DMS79 treated with DMSO at 0.1 percent for 48 hours (cell line): ENCODE results near the gene CTBP2.
"Not testable (repeated sequence)": the region's sequence is repeated elsewhere in the genome, so short reads cannot be mapped to it uniquely, and the experiment has no call there.

Experiments used
- DNase-seq: peaks from one replicate; lab custom pipeline; 2025; lab: John Stamatoyannopoulos, UW

Gene CTBP2

GRCh38 chr10:125064681-125065492, 95.5 kb downstream of the CTBP2 start:
- peak; percentile 27 for DNase-seq

- no peak for DNase-seq
Measured at GRCh38 chr10:125063256-125063925, 97.0 kb downstream of the CTBP2 start.

- DNase-seq: no peak
Measured at GRCh38 chr10:125062914-125063230, 97.5 kb downstream of the CTBP2 start.

DNA sequence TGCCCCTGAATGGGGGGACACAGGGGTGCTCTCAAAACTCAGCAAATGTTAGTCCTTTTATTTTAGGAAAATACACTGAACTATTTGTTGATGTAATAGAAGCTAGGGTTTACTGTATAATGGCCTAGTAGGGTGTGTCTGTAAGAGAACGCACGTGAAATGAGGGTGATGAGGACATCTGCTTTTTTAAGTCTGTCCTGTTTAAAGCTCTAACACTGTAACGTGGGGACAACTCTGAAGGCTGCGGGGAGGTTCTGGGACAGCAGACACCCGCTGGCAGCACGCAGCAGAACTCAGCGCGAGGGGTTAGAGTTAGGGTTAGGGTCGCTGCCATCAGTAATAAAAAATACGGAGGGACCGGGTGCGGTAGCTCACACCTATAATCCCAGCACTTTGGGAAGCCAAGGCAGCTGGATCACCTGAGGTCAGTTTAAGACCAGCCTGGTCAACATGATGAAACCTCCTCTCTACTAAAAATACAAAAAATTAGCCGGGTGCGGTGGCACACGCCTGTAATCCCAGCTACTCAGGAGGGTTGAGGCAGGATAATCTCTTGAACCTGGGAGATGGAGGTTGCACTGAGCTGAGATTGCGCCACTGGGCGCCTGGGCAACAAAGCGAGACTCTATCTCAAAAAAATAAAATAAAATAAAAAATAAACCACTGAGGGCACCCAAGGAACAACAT, 98.0 kb downstream of the CTBP2 start:
- DNase-seq: no peak

DNA sequence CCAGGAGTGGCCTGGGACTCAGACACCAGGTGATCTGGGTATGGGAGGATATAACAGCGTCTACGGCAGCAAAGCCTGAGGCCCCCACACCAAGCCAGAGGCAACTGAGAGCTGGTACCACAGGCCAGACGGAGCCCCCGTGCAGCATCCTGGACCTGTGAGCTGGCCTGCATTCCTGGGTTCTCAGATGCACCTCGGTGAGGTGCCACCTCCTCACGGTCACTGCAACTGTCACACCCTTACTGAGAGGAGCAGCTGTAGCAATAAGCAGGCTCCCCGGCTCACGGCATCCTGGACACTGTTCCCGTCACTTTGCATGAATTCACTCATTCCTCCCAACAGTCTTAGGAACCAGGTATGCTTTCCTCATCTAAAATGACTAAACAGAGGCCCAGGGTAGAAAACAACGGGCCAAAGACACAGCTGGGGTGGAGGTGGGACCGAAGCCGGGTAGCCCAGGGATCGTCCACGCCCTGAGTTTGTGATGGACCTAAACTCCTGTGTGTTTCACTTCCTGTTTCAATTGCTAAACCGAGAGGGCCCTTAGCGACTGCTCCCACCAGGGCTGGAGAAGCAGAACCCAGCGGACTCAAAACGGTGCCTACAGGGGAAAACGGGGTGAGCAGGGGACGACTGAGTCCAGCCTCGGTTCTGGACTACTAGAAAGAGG, 98.7 kb downstream of the CTBP2 start:
- DNase-seq: no peak

- no peak for DNase-seq
Measured at GRCh38 chr10:125060826-125061556, 99.4 kb downstream of the CTBP2 start.

DNA sequence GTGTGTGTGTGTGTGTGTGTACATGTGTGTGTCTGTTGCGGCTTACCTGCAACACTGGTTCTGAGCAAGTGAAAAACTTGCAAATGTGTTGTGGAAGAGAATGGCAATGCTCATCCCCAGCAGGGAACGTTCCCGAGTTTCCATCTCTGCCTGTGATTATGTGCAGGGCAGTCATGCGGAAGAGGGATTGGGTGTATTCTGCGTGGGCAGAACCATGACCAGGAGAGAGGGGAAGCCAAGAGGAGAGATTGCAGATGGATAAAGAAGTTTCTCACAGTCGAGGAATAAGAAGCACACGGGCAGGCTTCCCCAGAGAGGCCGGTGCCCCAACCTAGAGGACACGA, 99.9 kb downstream of the CTBP2 start:
- DNase-seq: no peak

- no peak for DNase-seq
Measured at GRCh38 chr10:125060026-125060425, 100.3 kb downstream of the CTBP2 start.

DNA sequence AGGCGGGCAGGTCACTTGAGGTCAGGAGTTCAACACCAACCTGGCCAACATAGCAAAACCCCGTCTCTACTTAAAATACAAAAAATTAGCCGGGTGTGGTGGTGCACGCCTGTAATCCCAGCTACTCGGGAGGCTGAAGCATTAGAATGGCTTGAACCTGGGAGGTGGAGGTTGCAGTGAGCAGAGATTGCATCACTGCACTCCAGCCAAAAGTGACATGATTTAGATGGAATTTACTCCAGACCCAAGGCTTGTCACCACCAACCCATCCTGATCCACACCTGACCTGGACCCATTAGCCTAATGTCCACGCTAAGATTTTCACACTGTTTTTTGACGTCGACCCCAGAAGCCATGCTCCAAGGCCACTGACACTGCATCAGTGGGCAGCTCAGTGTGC, 101.0 kb downstream of the CTBP2 start:
- not testable (repeated sequence) for DNase-seq

DNA sequence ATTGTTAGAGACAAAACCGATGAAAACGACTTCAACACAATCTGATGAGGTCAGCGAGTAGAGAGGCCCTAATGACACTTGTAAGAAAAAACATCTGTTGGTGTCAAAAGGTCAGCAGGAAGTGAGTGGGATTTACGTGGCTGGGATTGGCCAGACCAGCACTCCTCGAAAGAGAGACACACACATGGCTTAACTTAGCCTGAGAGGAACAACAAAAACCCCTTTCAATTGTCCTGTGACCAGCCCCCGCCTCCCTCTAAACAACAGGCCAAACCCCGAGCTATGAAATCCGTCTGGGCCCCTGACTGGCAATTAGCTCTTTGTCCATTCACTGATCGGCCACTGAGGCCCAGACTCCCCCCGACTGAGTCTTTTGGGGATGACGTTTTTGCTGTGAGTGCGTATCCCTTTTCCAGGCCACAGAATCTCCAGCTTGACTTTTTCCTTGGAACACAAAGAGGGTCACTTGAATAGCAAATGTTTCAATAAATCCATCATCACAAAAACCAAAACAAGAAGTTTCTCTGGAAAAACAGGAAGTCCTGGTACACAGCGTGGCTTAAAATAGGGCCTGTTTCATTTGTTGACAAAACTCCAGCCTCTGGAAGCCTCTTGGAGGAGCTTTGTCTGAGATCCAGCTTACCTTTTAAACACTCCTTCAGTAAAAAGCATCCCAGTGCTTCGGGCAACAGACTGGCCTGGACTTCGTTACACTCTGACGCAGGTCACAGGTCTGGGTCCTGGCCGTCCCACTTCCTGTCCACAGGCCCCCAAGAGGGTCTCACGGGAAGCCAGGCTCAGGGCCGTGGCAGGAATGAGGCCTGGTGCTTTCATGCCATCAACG, 103.0 kb downstream of the CTBP2 start:
- DNase-seq: no peak

GRCh38 chr10:125056161-125057132, 103.9 kb downstream of the CTBP2 start:
- DNase-seq: no peak

DNA sequence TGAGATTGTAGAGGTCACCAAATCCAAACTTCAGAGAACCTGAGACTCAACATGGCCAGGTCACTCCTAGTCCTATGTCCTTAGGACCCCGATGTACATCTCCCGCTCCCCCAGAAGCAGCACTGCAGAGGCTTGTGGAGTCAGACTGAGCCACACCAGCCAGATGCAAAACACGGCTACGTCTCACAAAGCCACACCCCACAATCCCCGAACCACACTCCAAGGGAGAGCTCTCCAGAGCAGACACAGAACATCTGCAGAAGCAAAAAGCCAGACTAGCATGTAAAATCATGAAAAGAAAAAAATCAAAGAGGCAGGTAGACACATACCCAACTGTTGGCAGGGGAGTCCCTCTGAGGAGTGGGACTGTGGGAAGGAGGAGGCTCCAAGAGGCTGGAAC, 104.9 kb downstream of the CTBP2 start:
- DNase-seq: peak; percentile 44

DNA sequence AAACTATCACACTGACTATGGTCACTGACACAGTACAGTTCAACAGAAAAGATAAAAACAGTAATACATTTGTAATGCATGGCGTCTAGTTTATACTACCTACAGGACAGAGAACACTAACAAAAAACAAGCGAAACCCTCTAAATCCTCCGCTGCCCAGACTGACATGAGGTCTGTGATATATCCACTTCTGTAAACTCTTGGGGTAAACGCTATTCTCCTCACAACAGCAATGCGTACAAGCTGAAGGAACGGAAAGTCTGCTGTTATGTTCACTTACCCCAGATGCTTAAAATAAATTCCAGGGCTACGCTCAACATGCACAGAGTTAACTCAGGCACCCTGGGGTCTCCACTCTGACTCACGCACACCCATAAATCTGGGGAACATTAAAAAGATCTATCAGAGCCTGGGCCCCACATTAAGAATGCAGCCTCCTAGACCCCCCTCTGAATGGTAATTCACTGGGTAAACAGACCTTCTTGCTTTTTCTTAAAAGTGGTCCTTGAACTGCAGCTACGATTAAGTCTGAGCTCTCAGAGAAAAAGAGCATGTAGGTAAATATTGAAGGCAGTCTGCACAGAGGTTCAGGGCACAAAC, 105.6 kb downstream of the CTBP2 start:
- peak; percentile 42 for DNase-seq

DNA sequence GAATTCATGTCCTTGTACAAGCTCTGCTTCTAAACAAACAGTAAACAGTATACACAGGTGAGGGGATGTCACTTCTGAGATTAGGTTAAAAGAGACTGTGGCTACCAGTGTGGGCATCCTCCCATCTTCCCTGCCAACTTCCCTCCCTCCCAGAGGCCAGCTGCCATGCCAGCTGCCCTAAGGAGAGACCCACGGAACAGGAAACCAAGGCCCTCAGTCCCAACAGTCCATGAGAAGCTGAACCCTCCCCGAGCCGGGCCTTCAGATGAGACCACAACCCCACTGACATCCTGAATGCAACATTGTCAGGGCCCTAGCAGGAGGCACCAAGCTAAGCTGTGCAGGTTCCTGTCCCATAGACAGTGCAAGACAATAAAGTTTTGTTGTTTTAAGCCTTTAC, 106.1 kb downstream of the CTBP2 start:
- no peak for DNase-seq

DNA sequence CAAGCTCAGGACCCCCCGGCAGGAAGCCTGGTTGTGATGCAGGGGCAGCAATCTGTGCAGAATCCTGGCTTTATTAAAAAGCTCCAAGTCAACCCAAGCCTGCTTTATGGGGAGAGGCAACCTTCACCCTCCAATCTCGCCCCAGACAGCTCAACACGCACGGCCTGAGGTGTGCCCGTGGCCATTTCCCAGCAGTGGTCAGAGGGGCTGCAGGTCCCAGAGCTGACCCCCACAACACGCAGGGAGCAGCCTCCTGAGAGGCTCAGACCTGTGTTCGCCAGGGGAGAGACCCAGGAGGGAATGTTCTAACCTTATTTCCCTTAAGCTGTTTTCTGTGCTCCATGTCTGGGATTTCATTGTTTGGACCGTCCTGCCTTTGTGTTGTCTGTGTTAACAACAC, 108.2 kb downstream of the CTBP2 start:
- DNase-seq: no peak

DNA sequence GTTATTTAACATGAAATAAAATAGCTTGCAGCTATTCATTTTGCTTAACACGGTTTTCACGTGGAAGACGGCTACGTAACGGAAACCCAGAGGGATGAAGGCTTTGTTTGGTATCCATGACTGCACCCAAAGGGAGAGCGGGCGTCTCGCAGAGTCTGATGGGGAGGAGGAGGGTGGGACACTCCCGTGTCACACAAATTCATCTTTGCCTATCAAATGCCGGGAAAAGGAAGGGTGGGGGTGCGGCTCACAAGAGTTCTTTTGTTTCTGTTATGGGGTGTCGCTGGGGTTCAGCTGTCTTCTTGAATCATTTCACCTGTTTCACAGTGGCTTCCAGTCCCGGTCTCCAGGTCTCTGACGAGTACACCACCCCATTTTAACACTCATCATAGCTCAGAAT, 110.0 kb downstream of the CTBP2 start:
- no peak for DNase-seq

DNA sequence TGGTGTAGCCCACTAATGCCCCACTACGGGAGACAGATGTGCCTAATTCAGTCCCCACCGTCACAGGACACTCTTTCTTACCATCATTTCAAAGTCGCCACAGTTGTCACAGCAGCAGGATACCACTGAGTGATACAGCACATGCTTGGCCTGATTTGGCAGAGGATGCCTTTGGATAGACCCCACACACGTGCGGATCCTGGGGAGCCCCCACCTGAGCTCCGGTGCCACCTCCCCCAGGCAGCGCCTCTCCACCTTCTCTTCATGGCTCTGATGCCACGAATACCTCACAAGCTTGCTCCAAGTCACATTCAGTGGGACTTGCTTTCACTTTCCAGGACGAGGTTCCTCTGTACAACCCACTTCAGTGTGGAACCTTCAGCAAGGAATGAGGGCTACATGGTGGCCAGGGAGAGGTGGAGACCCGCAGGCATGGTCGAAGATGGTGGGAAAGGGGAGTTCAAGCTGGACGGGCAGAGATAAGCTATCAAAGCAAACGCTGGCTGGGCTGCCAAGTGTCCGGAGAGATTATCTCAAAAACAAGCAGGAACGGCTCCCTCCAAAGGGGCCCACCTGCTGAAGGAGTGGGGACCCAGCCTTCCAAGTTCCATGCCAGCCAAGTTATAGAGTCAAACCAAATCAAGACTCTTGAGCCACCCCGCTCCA, 111.0 kb downstream of the CTBP2 start:
- no peak for DNase-seq

GRCh38 chr10:125048094-125048864, 112.1 kb downstream of the CTBP2 start:
- DNase-seq: peak; percentile 11
